Stimulated activated CD8-positive, alpha-beta memory T cell treated with anti-CD3 and anti-CD28 coated beads, Interleukin-12 subunit alpha, Interleukin-12 subunit beta, amount 100 ng/mL, for 24 hours (primary cell): ENCODE results near the gene SPHK1.

ENCODE experiments used
- DNase-seq: peaks from one replicate; pipeline ENCODE4 v3.0.0-alpha.2; 2020; ENCODE audit errors: extremely low read depth

The SPHK1 gene

GRCh38 chr17:76363107-76363842 is 21.1 kb upstream of the SPHK1 start:
- no peak for DNase-seq

GRCh38 chr17:76365256-76365903 is 19.0 kb upstream of the SPHK1 start:
- no peak for DNase-seq

GRCh38 chr17:76366247-76366646 is 18.2 kb upstream of the SPHK1 start:
- DNase-seq: no peak

GRCh38 chr17:76367642-76368041 is 16.8 kb upstream of the SPHK1 start:
- DNase-seq: no peak

- DNase-seq: no peak
Observed at GRCh38 chr17:76368545-76368944, 15.9 kb upstream of the SPHK1 start.

GRCh38 chr17:76369379-76369778 is 15.0 kb upstream of the SPHK1 start:
- DNase-seq: no peak

GRCh38 chr17:76369804-76370203 is 14.6 kb upstream of the SPHK1 start:
- no peak for DNase-seq

- DNase-seq: no peak
Observed at GRCh38 chr17:76370261-76370993, 14.0 kb upstream of the SPHK1 start.

GRCh38 chr17:76371656-76372628 is 12.5 kb upstream of the SPHK1 start:
- DNase-seq: no peak

- no peak for DNase-seq
Observed at GRCh38 chr17:76376318-76377133, 7.9 kb upstream of the SPHK1 start.

GRCh38 chr17:76378548-76379274 is 5.7 kb upstream of the SPHK1 start:
- no peak for DNase-seq

GRCh38 chr17:76379275-76379641 is 5.2 kb upstream of the SPHK1 start:
- DNase-seq: no peak

GRCh38 chr17:76379646-76380376 is 4.6 kb upstream of the SPHK1 start:
- no peak for DNase-seq

- no peak for DNase-seq
Observed at GRCh38 chr17:76381633-76382350, 2.6 kb upstream of the SPHK1 start.

- no peak for DNase-seq
Observed at GRCh38 chr17:76382351-76382802, 2.0 kb upstream of the SPHK1 start.

- no peak for DNase-seq
Observed at GRCh38 chr17:76382803-76383545, 1.4 kb upstream of the SPHK1 start.

- no peak for DNase-seq
Observed at GRCh38 chr17:76383546-76384221, 725 bp upstream of the SPHK1 start.
